Hindlimb muscle (tissue), 1 donor: Measurements from ENCODE around the gene MIEN1. TPM values are rescaled to one million over a fixed set of nuclear protein-coding genes. Genes with fewer than 3 reads are reported as not detected.
"Not testable (repeated sequence)": the region's sequence is repeated elsewhere in the genome, so short reads cannot be mapped to it uniquely, and the experiment has no call there.

Experiments
- DNase-seq: peaks from one replicate; pipeline ENCODE4 v3.0.0-alpha.2; 2013
- polyA plus RNA-seq: library from polyadenylated mRNA; unstranded; fragments of 120-200 nt; gene quantifications from one replicate; pipeline ENCODE4 v1.2.1, GENCODE V29; 2013; ENCODE audit not compliant: insufficient read length

Gene MIEN1, protein sequence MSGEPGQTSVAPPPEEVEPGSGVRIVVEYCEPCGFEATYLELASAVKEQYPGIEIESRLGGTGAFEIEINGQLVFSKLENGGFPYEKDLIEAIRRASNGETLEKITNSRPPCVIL
- 19.7 TPM for polyA plus RNA-seq

DNA sequence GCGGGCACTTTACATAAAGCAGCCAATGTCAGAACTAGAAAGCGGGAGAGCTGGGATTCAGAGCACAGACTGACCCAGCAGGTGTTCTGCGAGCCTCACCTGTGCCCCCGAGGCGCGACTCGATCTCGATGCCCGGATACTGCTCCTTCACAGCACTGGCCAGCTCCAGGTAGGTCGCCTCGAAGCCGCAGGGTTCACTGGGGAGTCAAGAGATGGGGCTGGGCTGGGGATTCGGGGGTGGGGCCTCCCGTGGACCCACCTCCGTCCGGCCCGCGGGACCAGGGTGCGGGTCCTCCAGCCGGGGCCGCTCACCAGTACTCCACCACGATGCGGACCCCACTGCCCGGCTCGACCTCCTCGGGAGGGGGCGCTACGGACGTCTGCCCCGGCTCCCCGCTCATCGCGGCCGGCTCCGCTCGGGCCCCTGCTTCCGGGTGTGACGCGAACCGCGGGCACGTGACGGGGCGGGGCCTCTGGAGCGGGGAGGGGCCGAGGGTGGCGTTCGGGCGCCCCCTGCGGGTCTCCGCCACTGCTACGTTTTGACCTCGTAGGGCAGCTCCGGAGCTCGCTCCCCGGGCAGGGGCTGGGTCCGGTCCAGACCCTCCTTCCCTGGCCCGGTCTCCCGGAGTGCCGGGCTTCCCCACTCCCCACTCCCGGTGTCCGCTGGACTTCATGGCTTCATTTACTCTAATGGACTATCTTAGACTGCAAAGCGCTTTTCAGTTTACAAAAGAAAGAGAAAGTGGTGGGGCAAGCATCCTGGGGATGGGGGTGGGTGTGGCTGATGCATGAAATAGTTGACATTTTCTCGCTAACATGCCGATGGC, at the start of gene MIEN1:
Gene MIEN1 (minus strand): TSS at position 438 of the 827 bp plus-strand sequence. CDS start 37 bp downstream, at position 401.
- peak; percentile 88 for DNase-seq

DNA sequence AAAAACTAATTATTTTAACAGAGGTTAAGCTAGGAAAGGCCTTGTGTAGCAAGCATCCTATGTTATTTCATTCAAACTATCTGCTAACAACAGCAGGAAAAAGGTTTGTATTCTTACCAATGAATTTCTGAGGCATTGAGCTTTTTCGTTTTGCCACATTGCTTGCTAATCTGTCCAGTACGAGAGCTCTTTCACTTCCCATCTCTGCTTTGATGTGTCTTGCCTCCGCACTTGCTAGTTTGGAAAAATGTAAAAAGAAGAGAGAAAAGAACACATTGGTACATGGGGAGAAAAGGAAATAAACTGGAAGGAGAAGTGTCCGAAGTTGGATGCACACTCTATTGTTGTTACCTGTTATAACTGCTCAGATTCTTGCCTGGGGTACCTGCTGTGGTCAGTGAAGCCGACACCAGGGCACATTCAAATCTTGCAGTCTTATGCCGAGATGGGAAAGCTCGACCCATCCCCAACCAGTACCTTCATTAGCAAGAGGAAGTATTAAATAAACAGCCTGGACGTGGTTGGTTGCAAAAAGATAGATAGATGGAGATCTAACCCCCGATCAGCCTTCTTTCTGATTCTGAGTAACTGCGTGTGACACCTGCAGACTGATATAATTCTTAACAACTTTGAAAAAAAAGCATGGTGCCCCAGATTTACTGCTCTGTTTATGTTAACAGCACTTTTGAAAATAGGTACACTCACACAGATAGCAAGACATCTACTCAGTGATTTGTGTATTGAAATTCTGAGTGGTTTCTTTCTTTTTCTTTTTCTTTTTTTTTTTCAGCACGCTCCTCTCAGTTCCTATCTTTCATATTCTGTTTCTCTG, 47.4 kb upstream of the MIEN1 start:
- no peak for DNase-seq

DNA sequence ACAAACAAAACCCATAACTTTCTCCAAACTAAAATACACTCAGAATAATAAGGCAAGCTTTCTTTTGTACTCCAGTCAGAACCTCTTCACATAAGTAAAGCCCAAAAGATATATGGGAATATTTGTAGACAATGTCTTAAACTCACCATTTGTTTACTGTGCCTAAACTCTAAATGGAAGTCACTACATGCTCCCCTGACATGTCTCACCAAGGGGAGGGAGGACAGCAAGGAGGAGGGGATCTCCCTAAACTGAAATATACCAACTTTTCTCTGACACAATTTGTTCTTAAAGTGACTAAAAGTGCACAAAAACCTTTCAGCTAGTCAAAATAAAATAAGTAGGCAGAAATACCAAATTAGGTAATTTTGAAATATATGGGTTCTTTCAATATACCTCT, 45.9 kb upstream of the MIEN1 start:
- no peak for DNase-seq

DNA sequence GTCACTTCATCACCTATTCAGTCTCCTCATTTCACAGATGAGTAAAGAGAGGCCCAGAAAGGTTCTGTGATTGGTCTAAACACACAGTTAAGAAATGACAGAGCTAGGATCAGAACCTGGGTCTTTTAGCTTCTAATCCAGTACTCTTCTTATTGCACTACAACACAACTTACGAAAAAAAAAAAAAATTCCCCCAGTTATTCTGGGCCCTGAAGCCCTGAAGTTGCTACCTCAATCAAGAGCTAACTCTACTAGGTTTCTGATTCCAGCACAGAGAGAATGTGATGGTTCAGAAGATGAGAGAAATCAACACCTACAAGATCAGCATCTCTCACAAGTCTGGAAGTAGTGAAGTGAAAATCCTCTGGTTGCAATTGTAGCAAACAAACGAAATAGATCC, 44.7 kb upstream of the MIEN1 start:
- DNase-seq: no peak

DNA sequence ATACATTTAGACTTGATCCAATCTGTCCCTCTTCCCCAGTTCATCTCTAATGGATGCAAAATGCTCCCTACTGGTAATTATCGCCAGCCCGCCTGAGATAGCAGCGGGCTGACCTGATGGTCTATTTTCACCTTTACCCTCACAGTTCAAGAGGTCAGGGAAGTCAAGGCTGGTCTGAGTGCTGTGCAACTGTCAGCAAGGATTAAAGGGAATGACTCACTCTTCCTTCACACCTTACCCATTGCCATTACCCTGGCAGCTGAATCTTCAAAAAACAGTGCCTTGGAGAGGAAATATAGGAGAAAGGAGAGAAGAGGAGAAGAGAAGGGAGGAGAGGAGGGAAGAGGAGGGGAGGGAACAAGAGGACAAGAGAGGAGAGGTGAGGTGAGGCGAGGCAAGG, 43.7 kb upstream of the MIEN1 start:
- no peak for DNase-seq

DNA sequence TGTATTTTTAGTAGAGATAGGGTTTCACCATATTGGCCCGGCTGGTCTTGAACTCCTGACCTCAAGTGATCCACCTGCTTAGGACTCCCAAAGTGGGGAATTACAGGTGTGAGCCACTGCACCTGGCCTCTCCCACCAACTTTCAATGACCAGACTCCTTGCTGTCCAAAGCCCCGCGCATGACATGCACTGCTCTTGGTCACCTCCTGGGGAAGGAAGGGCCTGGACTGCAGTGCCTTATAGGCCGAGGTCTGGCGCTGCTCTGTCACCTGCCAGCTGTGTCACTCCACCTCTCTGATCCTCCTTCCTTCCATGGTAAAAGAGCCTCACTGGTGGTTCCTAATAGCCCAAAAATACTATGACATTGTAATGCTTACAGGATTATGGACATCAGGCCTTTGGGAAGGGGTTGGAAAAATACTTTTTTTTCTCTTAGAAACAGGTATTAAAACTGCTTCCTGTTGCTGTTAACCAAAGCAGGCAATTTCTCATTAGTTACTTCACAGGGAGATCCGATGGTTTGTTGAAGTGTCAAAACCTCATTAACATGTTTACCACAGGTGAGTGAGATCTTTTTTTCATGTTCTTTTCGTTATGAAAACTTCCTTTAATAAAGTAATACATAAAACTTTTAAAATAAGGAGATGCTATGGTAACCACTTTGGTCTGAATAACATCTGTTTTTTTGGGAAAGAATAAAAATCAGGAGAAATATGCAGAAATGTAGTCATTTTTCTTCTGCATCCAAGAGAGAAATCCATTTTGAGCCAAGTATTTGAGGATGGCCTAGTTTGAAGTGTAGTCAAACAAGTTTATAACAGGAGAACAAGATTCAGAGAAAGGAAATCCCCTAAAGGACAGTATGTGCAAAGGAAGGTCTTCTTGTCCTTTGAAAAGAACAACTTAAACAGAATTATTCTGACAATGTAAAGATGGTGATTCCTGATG, 42.9 kb upstream of the MIEN1 start:
- peak; percentile 22 for DNase-seq

DNA sequence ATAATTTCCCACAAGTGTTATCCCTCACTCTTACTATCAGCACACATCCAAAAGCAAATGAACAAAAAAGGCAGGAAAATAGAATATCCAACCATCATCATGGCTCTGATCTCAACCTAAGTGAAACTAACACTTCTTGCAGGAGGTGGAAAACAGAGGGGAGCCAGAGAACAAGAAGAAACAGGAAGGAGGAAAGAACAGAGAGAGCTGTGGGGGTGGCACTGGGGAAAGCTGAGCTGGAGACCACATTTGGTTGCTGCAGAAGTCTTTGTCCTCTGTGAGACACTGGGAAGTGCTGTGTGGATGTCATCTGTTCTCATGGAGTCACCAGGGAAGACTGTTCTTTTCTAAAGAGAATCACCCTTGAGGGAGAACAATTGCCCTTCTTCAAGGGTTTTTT, 42.1 kb upstream of the MIEN1 start:
- DNase-seq: no peak

DNA sequence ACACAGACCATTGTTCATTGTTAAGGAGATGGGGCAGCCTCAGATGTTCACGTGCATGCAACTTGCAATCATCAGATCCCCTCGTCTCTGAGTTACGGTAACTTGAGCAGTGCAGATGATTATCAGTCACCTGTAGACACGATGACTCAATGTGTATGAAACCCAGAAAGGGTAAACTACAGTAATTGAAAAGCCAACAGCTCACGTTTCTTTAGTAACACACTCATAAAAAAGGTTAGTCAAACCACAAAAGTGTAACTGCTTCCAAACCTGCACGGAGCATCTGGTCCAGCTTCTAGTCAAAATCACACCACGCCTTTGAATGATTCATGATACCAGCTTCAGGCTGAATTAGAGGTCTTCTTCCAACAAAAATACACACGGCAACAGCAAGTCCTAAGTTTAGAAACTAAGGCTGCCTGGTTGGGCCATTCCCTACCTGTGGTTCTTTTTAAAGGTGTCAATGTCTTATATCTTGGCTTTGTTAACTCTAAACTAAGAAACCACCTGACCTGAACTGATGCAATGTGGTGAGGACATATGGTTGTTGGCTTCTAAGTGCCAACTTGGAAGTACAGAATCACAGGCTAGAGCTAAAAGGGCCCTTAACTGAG, 39.7 kb upstream of the MIEN1 start:
- DNase-seq: no peak

DNA sequence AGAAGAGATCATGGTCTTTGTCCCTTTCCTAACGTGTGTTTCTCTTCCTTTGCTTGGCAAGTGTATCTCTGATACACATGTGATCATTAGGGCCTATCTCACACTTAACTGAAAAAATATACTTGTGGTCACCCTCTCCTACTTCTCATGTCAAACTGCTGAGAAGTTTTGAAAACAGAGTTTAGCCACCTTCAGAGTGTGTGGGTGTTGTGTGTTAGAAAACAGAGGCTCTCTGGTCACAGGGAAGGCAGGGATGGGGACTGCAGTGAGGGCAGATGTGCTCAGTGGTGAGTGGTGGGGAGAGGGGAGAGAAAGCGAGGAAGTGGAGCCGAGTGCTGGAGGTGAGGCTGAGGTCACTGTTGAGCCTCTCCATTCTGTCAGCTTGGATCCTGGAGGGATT, 36.8 kb upstream of the MIEN1 start:
- DNase-seq: no peak

DNA sequence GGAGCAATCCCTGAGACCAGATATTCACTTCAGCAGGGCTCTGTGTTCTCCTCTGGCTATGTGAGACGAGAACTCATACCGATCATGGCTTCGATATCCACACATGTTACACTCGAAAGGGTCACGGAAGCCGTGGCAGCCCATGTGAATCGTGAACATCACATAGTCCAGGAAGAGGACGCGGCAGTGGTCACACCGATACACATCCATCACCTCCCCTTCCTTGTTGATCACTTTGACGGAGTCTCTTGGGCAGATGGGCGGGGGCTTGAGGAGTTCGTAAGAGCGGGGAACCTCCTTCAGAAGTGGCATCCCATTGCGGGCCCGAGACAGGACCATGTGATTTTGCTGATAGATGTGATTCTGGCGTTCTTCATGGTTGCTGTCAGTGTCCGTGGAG, 35.4 kb upstream of the MIEN1 start:
- DNase-seq: no peak

DNA sequence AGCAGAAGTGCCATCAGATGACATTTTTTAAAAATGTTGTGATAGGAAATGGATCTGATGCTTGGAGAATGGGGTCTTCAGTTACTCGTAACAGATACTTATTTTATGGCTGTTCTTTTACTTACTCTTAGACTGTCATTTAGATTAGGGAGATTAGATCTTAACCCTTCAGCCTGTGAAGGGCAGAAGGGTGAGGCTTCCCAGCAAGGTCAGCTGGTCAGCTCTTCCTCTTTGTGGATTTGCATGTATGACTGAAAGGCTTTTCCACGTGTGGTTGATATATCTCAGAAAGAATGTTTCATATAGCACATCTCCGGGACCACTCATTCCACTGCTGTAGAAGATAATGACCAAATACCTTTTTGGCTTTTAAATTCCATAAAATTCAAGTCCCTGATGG, 34.8 kb upstream of the MIEN1 start:
- no peak for DNase-seq

DNA sequence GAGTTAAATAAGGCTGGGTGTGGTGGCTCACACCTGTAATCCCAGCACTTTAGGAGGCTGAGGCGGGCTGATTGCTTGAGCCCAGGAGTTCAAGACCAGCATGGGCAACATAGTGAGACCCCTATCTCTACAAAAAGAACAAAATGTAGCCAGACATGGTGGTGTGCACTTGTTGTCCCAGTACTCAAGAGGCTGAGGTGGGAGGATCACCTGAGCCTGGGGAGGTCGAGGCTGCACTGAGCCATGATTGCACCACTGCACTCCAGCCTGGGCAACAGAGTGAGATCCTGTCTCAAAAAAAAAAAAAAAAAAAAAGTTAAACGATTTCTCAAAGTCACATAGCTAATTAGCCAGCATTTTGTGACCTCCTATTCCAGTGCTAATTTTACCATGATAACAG, 33.8 kb upstream of the MIEN1 start:
- not testable (repeated sequence) for DNase-seq

DNA sequence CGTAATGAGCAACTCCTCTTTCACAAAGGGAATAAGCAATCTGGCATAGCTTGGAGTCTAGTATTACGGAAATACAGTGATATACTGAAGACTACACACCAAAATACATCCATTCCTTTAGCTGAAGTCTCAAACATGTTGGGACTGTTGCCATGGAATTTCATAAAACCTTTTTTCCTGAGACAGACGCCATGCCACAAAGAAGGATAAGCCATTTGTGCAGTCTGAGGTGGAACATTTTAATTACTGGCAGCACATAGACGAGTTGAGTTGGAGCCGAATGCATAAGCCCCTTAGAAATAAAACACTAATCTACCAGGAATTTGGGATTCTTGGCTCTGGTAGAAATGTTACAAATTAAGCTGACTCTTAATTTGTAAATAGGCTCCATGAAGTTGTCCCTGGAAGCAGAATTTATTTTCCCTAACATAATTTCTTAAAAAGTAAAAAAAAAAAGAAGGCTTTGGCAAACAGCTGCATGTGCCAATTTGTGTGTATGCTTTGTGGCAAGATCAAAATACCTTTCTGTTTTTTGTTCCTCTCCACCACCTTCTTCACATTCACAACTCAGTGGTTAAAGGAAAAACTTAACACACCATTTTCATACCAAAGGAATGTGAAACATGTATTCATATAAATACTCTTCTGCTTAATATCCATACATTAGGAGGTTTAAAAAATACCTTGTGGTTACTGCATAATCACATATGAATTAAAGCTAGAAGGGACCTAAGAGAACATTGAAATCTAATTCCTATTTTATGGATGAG, 32.9 kb upstream of the MIEN1 start:
- DNase-seq: no peak

DNA sequence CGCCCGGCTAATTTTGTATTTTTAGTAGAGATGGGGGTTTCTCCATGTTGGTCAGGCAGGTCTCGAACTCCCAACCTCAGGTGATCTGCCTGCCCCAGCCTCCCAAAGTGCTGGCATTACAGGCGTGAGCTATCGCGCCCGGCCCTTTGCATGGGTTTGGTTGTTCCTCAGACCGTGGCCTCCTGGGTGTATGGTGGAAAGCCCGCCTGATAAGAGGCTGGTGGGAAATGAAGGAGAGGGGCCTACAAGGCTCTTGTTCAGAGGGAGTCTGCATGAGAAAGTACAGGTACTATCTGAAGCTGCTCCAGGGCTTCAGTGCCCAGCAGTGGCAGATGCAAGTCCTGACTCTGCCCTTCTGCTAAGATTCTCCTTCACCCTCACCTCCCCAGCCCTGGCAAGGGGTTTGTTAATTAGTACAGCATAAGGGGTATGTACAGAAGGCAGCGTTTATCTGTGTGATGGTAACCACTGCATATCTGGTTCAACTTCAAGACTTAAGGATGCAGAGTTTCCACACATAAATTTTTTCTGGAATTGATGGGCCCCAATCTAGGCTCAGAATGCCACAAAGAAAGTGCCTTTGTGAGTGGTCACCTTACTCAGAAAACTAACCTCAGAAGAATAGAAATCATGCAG, 31.6 kb upstream of the MIEN1 start:
- DNase-seq: no peak

DNA sequence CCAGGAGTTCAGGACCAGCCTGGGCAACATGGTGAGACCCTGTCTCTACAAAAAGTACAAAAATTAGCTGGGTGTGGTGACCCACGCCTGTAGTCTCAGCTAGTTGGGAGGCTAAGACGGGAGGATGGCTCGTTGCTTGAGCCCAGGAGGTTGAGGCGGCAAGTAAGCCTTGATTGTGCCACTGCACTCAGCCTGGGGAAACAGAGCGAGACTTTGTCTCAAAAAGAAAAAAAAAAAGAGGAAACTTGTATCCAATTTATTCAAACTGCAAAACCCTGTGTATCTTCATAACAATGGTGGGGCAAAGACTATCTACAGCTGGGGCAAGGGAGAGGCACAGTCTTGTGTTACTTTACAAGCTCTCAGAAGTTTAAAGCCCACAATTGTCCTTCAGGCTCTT, 28.9 kb upstream of the MIEN1 start:
- no peak for DNase-seq

DNA sequence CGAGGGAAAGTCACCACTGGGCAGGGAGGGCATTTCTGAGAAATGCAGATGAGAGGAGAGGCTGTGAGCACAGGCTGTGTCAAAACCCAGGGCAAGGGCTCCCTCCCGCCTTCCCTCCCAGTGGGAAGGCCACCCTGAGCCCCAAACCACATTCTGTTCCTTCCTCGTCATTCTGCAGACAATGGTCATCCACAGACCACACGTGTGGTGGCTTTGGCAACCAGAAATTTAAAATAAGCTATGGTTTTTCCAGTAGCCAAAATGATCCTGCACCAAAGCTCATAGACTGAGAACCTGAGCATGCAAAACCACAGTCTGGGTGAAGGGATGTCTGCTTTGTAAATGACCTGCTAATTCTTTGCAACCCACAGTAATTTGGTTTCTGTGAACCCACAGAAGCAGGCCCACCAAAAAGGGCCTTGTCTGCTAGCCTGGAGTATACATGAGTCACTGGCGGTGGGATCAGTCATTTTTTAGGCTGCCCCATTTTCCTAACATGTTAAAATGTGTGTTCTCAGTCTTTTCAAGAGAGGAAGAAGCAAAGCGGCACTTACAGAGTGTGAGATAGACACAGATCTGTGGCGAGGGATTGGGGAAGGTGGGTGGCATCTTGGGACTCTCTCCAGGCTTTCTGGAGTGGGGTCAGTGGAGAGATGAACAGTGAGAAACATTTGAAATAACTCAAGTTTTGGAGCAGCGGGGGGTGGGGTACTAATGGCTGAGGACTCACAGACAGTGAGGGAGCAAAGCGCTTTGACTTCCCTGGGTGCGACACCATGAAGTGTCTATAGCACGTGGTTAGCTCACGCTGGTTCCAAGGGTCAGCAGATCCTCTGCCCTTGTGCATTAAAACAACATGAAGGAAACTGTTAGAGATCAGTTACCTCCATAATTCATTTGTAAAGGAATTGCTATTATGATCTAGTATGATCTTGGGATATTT, 27.9 kb upstream of the MIEN1 start:
- DNase-seq: no peak

DNA sequence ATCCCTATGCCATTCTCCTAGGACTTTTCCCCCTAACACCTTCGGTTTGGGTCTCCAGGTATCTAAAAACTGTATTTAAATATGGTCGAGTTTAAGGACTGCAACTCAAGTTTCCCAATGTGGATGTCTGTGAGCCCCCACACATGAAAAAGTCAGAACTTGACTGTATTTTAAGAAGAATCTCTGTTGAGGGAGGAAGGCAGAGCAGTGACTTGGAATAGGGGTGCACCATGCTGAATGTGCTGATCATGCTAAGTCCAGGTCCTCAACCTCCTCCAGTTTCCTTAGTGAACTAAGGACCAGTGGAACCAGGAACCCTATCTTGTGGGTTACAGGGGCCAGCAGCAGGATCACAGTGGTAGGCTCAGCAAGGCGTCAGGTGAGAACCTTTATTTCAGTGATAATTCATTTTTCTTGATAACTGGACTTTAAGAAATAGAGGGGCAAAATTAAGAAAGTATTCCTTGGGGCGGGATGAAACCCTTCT, 26.9 kb upstream of the MIEN1 start:
- DNase-seq: no peak

DNA sequence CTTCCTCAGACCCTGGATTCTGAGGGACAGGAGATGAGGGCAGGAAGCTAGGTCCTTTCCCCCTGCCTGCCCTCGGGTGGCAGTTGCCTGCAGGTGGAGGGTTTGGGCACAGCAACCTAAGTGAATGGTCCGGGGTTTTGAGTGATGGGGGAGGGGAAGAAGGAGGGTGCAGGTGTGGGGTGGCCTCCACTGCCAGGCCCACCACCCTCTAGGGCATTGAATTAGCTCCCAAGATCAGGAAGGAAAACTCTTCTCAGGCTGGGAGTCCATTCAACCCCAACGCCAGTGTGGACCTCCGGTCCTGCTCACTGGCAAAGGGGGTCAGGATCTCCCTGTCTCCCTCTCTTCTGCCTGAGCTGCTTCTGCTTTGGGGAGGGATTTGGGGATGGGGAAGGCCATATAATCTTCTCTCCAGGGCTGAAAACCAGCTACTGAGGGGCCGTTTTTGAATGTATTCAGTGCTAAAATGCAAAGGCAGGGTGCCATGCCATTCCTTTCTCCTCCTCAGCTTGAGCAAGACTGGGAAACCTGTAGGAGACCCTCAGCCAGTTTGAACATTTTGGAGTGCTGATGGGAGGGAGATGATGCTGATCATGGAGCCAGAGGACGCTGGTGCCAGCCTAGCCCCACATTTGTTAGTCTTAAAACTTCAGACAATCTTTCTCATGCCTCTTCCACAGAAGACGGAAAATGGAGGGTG, 26.2 kb upstream of the MIEN1 start:
- DNase-seq: no peak
